Naive B cell (primary cell): Measurements from ENCODE around the gene GBP4. TPM values are rescaled to one million over a fixed set of nuclear protein-coding genes. Genes with fewer than 3 reads are reported as not detected.
"Not testable (repeated sequence)": the region's sequence is repeated elsewhere in the genome, so short reads cannot be mapped to it uniquely, and the experiment has no call there.

Source experiments
- ATAC-seq, 2 donors: fragments of 150-1000 bp; cut with Tn5 transposase; 2 replicates each; pipeline ENCODE4 v1.10.0; 2021; ENCODE audit warnings: low read depth in 2 of 2, mild to moderate bottlenecking in 2 of 2, moderate library complexity in 2 of 2
- DNase-seq: peaks from one replicate; pipeline ENCODE4 v3.0.0; 2022
- H3K27ac Mint-ChIP-seq, 6 donors: one replicate each; pipeline ENCODE4 v1.8.0; 2020 to 2022; ENCODE audit warnings: mild to moderate bottlenecking in 6 of 6, mixed read lengths in 6 of 6, moderate library complexity in 5 of 6, inconsistent platforms in 2 of 6
- H3K27me3 Mint-ChIP-seq, 3 donors: one replicate each; pipeline ENCODE4 v1.8.0; 2021 to 2022; ENCODE audit warnings: mixed read lengths in 3 of 3, mild to moderate bottlenecking in 1 of 3
- H3K36me3 Mint-ChIP-seq, 2 donors: one replicate each; pipeline ENCODE4 v1.8.0; 2020 to 2022; ENCODE audit warnings: mixed read lengths in 2 of 2, inconsistent platforms in 1 of 2, mild to moderate bottlenecking in 1 of 2
- H3K4me1 Mint-ChIP-seq, 3 donors: one replicate each; pipeline ENCODE4 v1.8.0; 2020 to 2022; ENCODE audit warnings: mixed read lengths in 3 of 3, inconsistent platforms in 1 of 3, mild to moderate bottlenecking in 1 of 3, moderate library complexity in 1 of 3
- H3K4me3 Mint-ChIP-seq, 8 donors: one replicate each; pipeline ENCODE4 v1.8.0; 2020 to 2022; ENCODE audit warnings: mild to moderate bottlenecking in 8 of 8, mixed read lengths in 8 of 8, moderate library complexity in 8 of 8, inconsistent platforms in 2 of 8
- H3K9me3 Mint-ChIP-seq, 7 donors: one replicate each; pipeline ENCODE4 v1.8.0; 2020 to 2022; ENCODE audit warnings: mixed read lengths in 7 of 7, mild to moderate bottlenecking in 5 of 7, inconsistent platforms in 2 of 7, moderate library complexity in 1 of 7
- polyA plus RNA-seq, 6 donors: library from polyadenylated mRNA; unstranded; fragments of 300-500 nt; fragmentation: Illumina TruSeq; gene quantifications; one replicate each; pipeline ENCODE4 v1.2.3, GENCODE V29; 2021; ENCODE audit warnings: low read depth in 6 of 6

Gene GBP4, protein sequence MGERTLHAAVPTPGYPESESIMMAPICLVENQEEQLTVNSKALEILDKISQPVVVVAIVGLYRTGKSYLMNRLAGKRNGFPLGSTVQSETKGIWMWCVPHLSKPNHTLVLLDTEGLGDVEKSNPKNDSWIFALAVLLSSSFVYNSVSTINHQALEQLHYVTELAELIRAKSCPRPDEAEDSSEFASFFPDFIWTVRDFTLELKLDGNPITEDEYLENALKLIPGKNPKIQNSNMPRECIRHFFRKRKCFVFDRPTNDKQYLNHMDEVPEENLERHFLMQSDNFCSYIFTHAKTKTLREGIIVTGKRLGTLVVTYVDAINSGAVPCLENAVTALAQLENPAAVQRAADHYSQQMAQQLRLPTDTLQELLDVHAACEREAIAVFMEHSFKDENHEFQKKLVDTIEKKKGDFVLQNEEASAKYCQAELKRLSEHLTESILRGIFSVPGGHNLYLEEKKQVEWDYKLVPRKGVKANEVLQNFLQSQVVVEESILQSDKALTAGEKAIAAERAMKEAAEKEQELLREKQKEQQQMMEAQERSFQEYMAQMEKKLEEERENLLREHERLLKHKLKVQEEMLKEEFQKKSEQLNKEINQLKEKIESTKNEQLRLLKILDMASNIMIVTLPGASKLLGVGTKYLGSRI
- polyA plus RNA-seq: 10 to 100 TPM; 13.3 to 38.9 (median 22.8) TPM

DNA sequence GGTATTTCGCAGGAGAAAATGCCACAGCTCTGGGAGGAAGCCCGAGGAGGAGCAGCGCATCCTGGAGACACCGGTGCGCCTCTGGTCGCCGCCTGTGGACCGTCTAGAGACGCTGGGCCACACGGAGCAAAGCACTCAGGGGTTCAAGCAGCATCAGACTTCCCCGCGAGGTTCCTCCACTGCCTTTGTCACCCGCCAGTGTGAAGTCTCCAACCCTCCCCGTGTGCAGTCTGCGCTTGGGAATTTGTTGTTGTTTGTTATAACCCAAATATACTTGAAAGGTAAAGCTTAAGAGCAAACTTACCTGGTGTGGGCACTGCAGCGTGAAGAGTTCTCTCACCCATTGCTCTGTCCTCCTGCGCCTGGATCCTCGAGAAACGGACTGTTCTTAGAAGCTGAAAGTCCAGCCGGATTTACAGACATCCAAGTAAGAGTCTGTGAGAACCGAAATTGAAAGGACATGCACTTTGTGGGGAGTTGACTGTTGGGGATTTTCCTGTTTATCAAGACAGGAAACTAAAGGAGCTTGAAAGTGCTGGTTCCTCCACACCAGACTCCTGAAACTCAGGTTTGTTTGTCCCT, at the start of gene GBP4:
Gene GBP4, minus strand, starts transcription at position 452 of the 582 bp plus-strand sequence. Its CDS starts 108 bp downstream, at position 344.
- peaks cover 14 to 19% of the 10 kb centered on the region in 2 donors for H3K36me3 Mint-ChIP-seq
- ATAC-seq (peak; percentile 48 to 56), DNase-seq (peak; percentile 53)
- H3K27me3 Mint-ChIP-seq: no peaks in the 10 kb centered on the region
- peaks cover 43 to 74% (median 53%) of the 10 kb centered on the region in 3 donors for H3K4me1 Mint-ChIP-seq
- peak within 1 kb of the TSS; percentile 94 to 99 (median 97) for H3K4me3 Mint-ChIP-seq
- peaks cover 0 to 4% (median 0%) of the 10 kb centered on the region in 7 donors for H3K9me3 Mint-ChIP-seq
- H3K27ac Mint-ChIP-seq: peak within 1 kb of the TSS; percentile 90 to 98 (median 96)

GRCh38 chr1:89243046-89243445, 44.3 kb upstream of the GBP4 start:
- ATAC-seq (no peak), DNase-seq (no peak)
- H3K4me1 Mint-ChIP-seq: peaks cover 0 to 8% (median 2%) of the 10 kb centered on the region in 3 donors
- H3K27ac Mint-ChIP-seq: no peak overlapping the region
- H3K27me3 Mint-ChIP-seq: no peaks in the 10 kb centered on the region
- H3K4me3 Mint-ChIP-seq: no peak overlapping the region
- H3K9me3 Mint-ChIP-seq: peaks cover 5 to 24% (median 11%) of the 10 kb centered on the region in 7 donors
- peaks cover 11 to 18% of the 10 kb centered on the region in 2 donors for H3K36me3 Mint-ChIP-seq

DNA sequence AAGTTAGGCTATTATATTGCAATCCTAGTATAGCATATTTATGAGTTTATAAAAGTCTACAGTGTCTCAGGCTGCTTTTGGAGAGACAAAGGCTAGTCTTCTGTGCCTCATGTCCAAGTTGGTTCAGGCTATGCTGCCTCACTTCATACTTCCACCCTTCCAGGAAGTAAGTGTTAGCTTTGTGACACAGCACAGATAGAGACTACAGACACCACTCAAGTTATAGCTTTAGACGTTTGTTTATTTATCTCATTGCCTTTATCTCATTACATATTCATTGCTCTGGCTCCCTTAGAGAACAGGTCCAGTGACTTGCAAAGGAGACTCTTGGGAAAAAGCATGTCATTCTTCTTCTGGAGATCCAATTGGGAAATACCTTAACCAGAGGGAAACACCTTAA, 22.6 kb upstream of the GBP4 start:
- DNase-seq (no peak), ATAC-seq (no peak)
- H3K9me3 Mint-ChIP-seq: peaks cover 3 to 34% (median 10%) of the 10 kb centered on the region in 7 donors
- H3K4me1 Mint-ChIP-seq: no peaks in the 10 kb centered on the region
- no peak overlapping the region for H3K4me3 Mint-ChIP-seq
- no peaks in the 10 kb centered on the region for H3K27me3 Mint-ChIP-seq
- no peak overlapping the region for H3K27ac Mint-ChIP-seq
- peaks cover 10 to 11% of the 10 kb centered on the region in 2 donors for H3K36me3 Mint-ChIP-seq

- H3K4me1 Mint-ChIP-seq, DNase-seq, H3K27me3 Mint-ChIP-seq, H3K27ac Mint-ChIP-seq, H3K4me3 Mint-ChIP-seq, ATAC-seq: not testable (repeated sequence)
- Mint-ChIP-seq H3K36me3 (peaks cover 10 to 11% of the 10 kb centered on the region in 2 donors), H3K9me3 (peaks cover 2 to 20% (median 9%) of the 10 kb centered on the region in 7 donors)
Observed at GRCh38 chr1:89219851-89220250, 21.1 kb upstream of the GBP4 start.

DNA sequence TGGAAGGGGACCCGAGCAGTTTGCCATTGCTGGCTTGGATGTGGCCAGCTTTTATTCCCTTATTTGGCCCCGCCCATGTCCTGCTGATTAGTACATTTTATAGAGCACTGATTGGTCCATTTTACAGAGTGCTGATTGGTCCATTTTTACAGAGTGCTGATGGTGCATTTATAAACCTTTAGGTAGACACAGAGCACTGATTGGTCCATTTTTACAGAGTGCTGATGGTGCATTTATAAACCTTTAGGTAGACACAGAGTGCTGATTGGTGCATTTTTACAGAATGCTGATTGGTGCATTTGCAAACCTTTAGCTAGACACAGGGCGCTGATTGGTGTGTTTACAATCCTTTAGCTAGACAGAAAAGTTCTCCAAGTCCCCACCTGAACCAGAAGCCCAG, 20.2 kb upstream of the GBP4 start:
- not testable (repeated sequence) for H3K27me3 Mint-ChIP-seq, H3K4me1 Mint-ChIP-seq, ATAC-seq, H3K4me3 Mint-ChIP-seq, H3K27ac Mint-ChIP-seq, DNase-seq
- H3K9me3 Mint-ChIP-seq: peaks cover 0 to 17% (median 8%) of the 10 kb centered on the region in 7 donors
- H3K36me3 Mint-ChIP-seq: peaks cover 10 to 11% of the 10 kb centered on the region in 2 donors

DNA sequence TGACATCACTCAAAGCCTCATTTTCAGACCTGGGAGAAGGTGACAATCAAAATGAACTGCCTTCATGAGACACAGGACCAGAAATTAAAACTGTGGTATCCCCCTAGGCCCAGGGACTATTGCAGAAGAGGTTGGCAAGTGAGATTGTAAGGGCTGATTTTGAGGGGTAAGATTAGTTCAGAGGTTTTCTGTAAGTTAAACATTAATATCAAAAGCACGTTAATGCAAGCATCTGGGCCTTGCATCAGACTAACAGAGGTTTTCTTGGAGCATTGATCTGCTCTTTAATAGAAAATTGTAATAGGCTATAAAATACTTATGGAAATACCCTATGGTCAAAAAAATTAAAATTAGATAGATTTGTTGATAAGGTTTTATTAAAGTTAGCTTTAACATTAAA, 14.6 kb upstream of the GBP4 start:
- no peaks in the 10 kb centered on the region for H3K4me1 Mint-ChIP-seq

DNA sequence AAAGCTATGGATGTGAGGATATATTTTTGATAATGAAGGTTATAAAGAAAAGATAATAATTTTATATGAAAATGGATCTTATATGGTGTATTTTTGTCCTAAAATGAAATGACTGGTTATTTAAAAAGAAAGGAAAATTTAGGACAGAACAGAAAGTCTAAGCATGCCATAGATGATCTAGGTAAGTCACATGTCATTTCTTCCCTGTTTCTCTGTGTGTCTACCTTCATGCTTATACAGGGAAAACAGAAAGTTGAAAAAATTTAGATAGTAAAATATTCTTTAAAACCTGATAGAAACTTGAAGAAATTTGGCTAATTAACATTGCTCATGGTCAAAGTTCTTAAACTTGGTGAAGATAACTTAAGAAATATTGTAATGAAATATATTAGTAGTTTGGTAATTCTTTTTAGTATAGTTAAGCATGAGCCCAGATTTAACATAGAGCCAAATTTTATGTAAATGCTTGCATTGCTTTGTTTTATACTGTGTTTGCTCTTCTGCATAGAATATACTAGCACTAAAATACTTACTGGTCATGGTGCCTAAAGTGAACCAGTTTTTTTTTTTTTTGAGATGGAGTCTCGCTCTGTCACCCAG, 12.4 kb upstream of the GBP4 start:
- peaks cover 18 to 22% of the 10 kb centered on the region in 2 donors for H3K36me3 Mint-ChIP-seq
- ATAC-seq: no peak

More for the DNA sequence above, 14.6 kb upstream of the GBP4 start:
- H3K36me3 Mint-ChIP-seq: peaks cover 12 to 15% of the 10 kb centered on the region in 2 donors
- no peak overlapping the region for H3K4me3 Mint-ChIP-seq
- DNase-seq: no peak
- H3K9me3 Mint-ChIP-seq: peaks cover 0 to 19% (median 7%) of the 10 kb centered on the region in 7 donors
- H3K27me3 Mint-ChIP-seq: no peaks in the 10 kb centered on the region
- no peak overlapping the region for H3K27ac Mint-ChIP-seq
- ATAC-seq: no peak

GRCh38 chr1:89206373-89206772, 7.6 kb upstream of the GBP4 start:
- Mint-ChIP-seq H3K4me3 (peak overlapping the region in 2 of 8 donors; percentile 13 to 22), H3K9me3 (peaks cover 14 to 40% (median 29%) of the 10 kb centered on the region in 7 donors), H3K27me3 (no peaks in the 10 kb centered on the region), H3K36me3 (peaks cover 25 to 38% of the 10 kb centered on the region in 2 donors), H3K4me1 (peaks cover 2 to 16% (median 16%) of the 10 kb centered on the region in 3 donors), H3K27ac (peak overlapping the region in 3 of 6 donors; percentile 24 to 60 (median 32))
- DNase-seq: peak; percentile 23
- ATAC-seq: peak; percentile 65 to 77

More for the DNA sequence above, 12.4 kb upstream of the GBP4 start:
- no peak overlapping the region for H3K27ac Mint-ChIP-seq
- peaks cover 3 to 21% (median 11%) of the 10 kb centered on the region in 7 donors for H3K9me3 Mint-ChIP-seq
- peaks cover 0 to 5% (median 4%) of the 10 kb centered on the region in 3 donors for H3K4me1 Mint-ChIP-seq
- DNase-seq: no peak
- no peak overlapping the region for H3K4me3 Mint-ChIP-seq
- no peaks in the 10 kb centered on the region for H3K27me3 Mint-ChIP-seq

GRCh38 chr1:89203166-89203565, 4.4 kb upstream of the GBP4 start:
- peak overlapping the region in 2 of 6 donors; percentile 49 to 96 for H3K27ac Mint-ChIP-seq
- DNase-seq: no peak
- no peaks in the 10 kb centered on the region for H3K27me3 Mint-ChIP-seq
- peaks cover 22 to 44% (median 32%) of the 10 kb centered on the region in 3 donors for H3K4me1 Mint-ChIP-seq
- no peak for ATAC-seq
- H3K4me3 Mint-ChIP-seq: no peak overlapping the region
- H3K36me3 Mint-ChIP-seq: peaks cover 18 to 30% of the 10 kb centered on the region in 2 donors
- peaks cover 11 to 32% (median 23%) of the 10 kb centered on the region in 7 donors for H3K9me3 Mint-ChIP-seq

- Mint-ChIP-seq H3K36me3 (peaks cover 7 to 17% of the 10 kb centered on the region in 2 donors), H3K4me3 (peak overlapping the region; percentile 30 to 99 (median 56)), H3K27me3 (no peaks in the 10 kb centered on the region), H3K4me1 (peaks cover 40 to 58% (median 41%) of the 10 kb centered on the region in 3 donors), H3K9me3 (peaks cover 7 to 22% (median 18%) of the 10 kb centered on the region in 7 donors), H3K27ac (peak overlapping the region; percentile 93 to 98 (median 96))
- peak; percentile 44 for DNase-seq
- peak; percentile 45 to 58 for ATAC-seq
Observed at GRCh38 chr1:89201106-89201794, 2.5 kb upstream of the GBP4 start.

DNA sequence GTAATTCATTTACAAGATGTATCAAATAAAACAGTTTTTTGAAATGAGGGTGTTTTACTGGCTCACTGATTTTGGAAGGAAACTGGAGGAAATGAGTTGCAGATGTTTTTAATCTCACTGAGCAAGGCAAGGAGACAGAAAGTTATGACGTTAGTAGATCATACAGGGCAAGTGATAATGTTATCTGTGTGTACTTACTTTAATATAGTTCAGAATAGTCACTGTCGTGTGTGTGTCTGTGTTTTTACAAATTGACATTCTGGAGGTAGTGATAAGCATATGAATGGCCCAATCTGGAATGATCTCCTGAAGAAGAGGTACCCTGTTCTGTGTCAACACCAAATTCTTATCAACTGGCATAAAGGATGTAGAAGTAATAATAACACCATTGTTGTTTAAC, 1.9 kb upstream of the GBP4 start:
- Mint-ChIP-seq H3K4me3 (peak overlapping the region; percentile 30 to 99 (median 64)), H3K36me3 (peaks cover 9 to 16% of the 10 kb centered on the region in 2 donors), H3K27me3 (no peaks in the 10 kb centered on the region), H3K27ac (peak overlapping the region; percentile 93 to 98 (median 96)), H3K4me1 (peaks cover 40 to 61% (median 45%) of the 10 kb centered on the region in 3 donors), H3K9me3 (peaks cover 7 to 21% (median 16%) of the 10 kb centered on the region in 7 donors)
- ATAC-seq (peak; percentile 74 to 78), DNase-seq (peak; percentile 59)

GRCh38 chr1:89199525-89200031, 836 bp upstream of the GBP4 start:
- Mint-ChIP-seq H3K27me3 (no peaks in the 10 kb centered on the region), H3K4me3 (peak overlapping the region; percentile 94 to 99 (median 97)), H3K27ac (peak overlapping the region; percentile 90 to 98 (median 96)), H3K36me3 (peaks cover 15 to 20% of the 10 kb centered on the region in 2 donors), H3K9me3 (peaks cover 5 to 14% (median 7%) of the 10 kb centered on the region in 7 donors), H3K4me1 (peaks cover 49 to 71% (median 53%) of the 10 kb centered on the region in 3 donors)
- DNase-seq: peak; percentile 25
- ATAC-seq: no peak
